Neural cell (in vitro differentiated cells): ENCODE measurements around the gene ZBTB21.

Experiments
- EP300 ChIP-seq: fragments of 450-650 bp; conservative IDR thresholded peaks from 2 replicates; pipeline ENCODE4 v1.6.1; 2014; ENCODE audit warnings: antibody characterized with exemption, mild to moderate bottlenecking, moderate library complexity; ENCODE audit not compliant: poor library complexity, severe bottlenecking
- EZH2 ChIP-seq: fragments of 200-600, 300-800 bp; shearing (Covaris generic), sonication (generic); IDR thresholded peaks from 2 replicates; pipeline ENCODE4 v1.6.1; 2014; ENCODE audit warnings: antibody characterized with exemption, low read length, borderline replicate concordance, mild to moderate bottlenecking; ENCODE audit not compliant: insufficient read depth, poor library complexity, severe bottlenecking
- MXI1 ChIP-seq: fragments of 450-650 bp; conservative IDR thresholded peaks from 2 replicates; pipeline ENCODE4 v1.6.1; 2014; ENCODE audit warnings: antibody characterized with exemption, mild to moderate bottlenecking; ENCODE audit not compliant: poor library complexity, severe bottlenecking
- POLR2AphosphoS5 ChIP-seq: IDR thresholded peaks from 2 replicates; pipeline ENCODE4 v1.6.1; 2012
- RAD21 ChIP-seq: fragments of 450-650 bp; conservative IDR thresholded peaks from 2 replicates; pipeline ENCODE4 v1.6.1; 2014; ENCODE audit warnings: antibody characterized with exemption, mild to moderate bottlenecking, moderate library complexity
- REST ChIP-seq: IDR thresholded peaks from 2 replicates; pipeline ENCODE4 v1.6.1; 2012; ENCODE audit warnings: borderline replicate concordance
- SMC3 ChIP-seq: fragments of 450-650 bp; conservative IDR thresholded peaks from 2 replicates; pipeline ENCODE4 v1.6.1; 2014; ENCODE audit warnings: antibody characterized with exemption, mild to moderate bottlenecking, moderate library complexity; ENCODE audit not compliant: poor library complexity
- TAF1 ChIP-seq: IDR thresholded peaks from 2 replicates; pipeline ENCODE4 v1.6.1; 2012; ENCODE audit warnings: low read depth
- TF ChIP-seq, protein P1 (sequence below): fragments of 450-650 bp; IDR thresholded peaks from 2 replicates; pipeline ENCODE4 v1.5.1; 2014; ENCODE audit warnings: antibody characterized with exemption, mild to moderate bottlenecking, moderate library complexity; ENCODE audit not compliant: poor library complexity, severe bottlenecking

GRCh38 chr21:42022091-42022430, 11.9 kb upstream of the ZBTB21 start:
- TF ChIP-seq MXI1: no peak
- TF ChIP-seq, protein P1, sequence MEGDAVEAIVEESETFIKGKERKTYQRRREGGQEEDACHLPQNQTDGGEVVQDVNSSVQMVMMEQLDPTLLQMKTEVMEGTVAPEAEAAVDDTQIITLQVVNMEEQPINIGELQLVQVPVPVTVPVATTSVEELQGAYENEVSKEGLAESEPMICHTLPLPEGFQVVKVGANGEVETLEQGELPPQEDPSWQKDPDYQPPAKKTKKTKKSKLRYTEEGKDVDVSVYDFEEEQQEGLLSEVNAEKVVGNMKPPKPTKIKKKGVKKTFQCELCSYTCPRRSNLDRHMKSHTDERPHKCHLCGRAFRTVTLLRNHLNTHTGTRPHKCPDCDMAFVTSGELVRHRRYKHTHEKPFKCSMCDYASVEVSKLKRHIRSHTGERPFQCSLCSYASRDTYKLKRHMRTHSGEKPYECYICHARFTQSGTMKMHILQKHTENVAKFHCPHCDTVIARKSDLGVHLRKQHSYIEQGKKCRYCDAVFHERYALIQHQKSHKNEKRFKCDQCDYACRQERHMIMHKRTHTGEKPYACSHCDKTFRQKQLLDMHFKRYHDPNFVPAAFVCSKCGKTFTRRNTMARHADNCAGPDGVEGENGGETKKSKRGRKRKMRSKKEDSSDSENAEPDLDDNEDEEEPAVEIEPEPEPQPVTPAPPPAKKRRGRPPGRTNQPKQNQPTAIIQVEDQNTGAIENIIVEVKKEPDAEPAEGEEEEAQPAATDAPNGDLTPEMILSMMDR: no peak
- TF ChIP-seq POLR2AphosphoS5: peak; percentile 13
- TF ChIP-seq TAF1: no peak
- TF ChIP-seq EP300: no peak
- TF ChIP-seq SMC3: no peak
- TF ChIP-seq EZH2: no peak
- no peak for TF ChIP-seq REST
- peak; percentile 7 for TF ChIP-seq RAD21
